DND-41 (cell line): ENCODE results near the gene HIGD1B.
"Not testable (repeated sequence)": the region's sequence is repeated elsewhere in the genome, so short reads cannot be mapped to it uniquely, and the experiment has no call there.

Experiments used
- ATAC-seq: fragments of 200-7000 bp; cut with Tn5 transposase; 3 replicates; pipeline ENCODE4 v1.9.1; 2021; ENCODE audit warnings: low read depth; ENCODE audit not compliant: insufficient read depth
- DNase-seq: peaks from one replicate; pipeline ENCODE4 v3.0.0-alpha.2; 2020
- H2AFZ ChIP-seq: 2 replicates; pipeline ENCODE4 v1.6.0; 2012; ENCODE audit warnings: low read depth, low read length
- H3K27ac ChIP-seq: 2 replicates; pipeline ENCODE4 v1.5.1; 2012; ENCODE audit warnings: low read length, inconsistent platforms
- H3K27me3 ChIP-seq: fragments of 200-600 bp; sonication (generic); 2 replicates; pipeline ENCODE4 v1.6.0; 2012; ENCODE audit warnings: low read length, mild to moderate bottlenecking, inconsistent platforms; ENCODE audit not compliant: insufficient read depth, poor library complexity
- H3K36me3 ChIP-seq: 2 replicates; pipeline ENCODE4 v1.5.1; 2012; ENCODE audit warnings: low read length, inconsistent platforms; ENCODE audit not compliant: insufficient read depth
- H3K4me1 ChIP-seq: 2 replicates; pipeline ENCODE4 v1.5.1; 2012; ENCODE audit warnings: mild to moderate bottlenecking, low read length; ENCODE audit not compliant: insufficient read depth
- H3K4me2 ChIP-seq: 2 replicates; pipeline ENCODE4 v1.6.0; 2012; ENCODE audit warnings: mild to moderate bottlenecking, moderate library complexity, low read length, inconsistent platforms; ENCODE audit not compliant: insufficient read depth
- H3K4me3 ChIP-seq, 2 experiments: fragments of 200-600 bp in 1 of 2; shearing (Covaris generic) in 1 of 2; 2 replicates each; pipeline ENCODE4 v1.5.1; 2012 to 2016; ENCODE audit warnings: inconsistent platforms in 2 of 2, low read length in 2 of 2, mild to moderate bottlenecking in 2 of 2, low read depth in 1 of 2, moderate library complexity in 1 of 2
- H3K79me2 ChIP-seq: 2 replicates; pipeline ENCODE4 v1.6.0; 2012; ENCODE audit warnings: low read length, inconsistent platforms; ENCODE audit not compliant: insufficient read depth
- H3K9ac ChIP-seq: 2 replicates; pipeline ENCODE4 v1.6.0; 2012; ENCODE audit warnings: low read depth, mild to moderate bottlenecking, inconsistent platforms, low read length, moderate library complexity
- H3K9me3 ChIP-seq: 2 replicates; pipeline ENCODE4 v1.5.1; 2012; ENCODE audit warnings: low read length, moderate library complexity, mild to moderate bottlenecking, inconsistent platforms; ENCODE audit not compliant: insufficient read depth, severe bottlenecking
- H4K20me1 ChIP-seq: 2 replicates; pipeline ENCODE4 v1.6.0; 2012; ENCODE audit warnings: low read length; ENCODE audit not compliant: insufficient read depth
- CTCF ChIP-seq: IDR thresholded peaks from 2 replicates; pipeline ENCODE4 v1.5.1; 2012; ENCODE audit warnings: borderline replicate concordance, low read length, moderate library complexity, mild to moderate bottlenecking; ENCODE audit not compliant: poor library complexity, severe bottlenecking; ENCODE audit errors: extremely low read depth
- EZH2 ChIP-seq: IDR thresholded peaks from 3 replicates; pipeline ENCODE4 v1.6.1; 2012; ENCODE audit warnings: borderline replicate concordance, low read depth, mild to moderate bottlenecking, moderate library complexity, low read length, inconsistent platforms; ENCODE audit not compliant: severe bottlenecking

Gene HIGD1B

DNA sequence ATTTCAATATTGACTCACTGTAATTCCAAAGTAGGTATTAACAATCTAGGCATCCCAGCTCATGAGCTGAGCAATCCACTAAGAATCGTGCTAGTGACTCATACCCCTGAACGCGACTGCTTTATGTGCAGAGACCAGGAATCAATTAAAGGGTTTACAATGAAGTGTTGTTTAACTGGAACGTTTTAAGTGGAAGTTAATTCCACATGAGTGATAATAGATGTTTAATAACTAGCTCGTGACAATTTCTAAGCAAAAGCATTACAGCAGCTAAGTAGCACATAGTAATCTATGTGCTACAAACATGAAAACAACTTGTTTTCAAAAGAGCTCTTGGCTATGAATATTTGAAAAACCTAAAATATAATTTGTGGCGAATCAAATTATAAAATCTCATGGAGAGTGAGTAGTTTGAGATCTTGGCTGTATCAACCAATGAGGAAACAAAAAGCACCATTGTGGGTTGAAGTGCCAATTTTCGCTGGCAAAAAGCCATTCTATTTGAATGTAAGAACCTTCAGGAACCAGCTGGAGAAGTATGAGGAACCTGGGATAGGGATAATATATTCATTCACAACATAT lies 27.0 kb upstream of the HIGD1B start:
- no peak for DNase-seq
- Histone ChIP-seq H3K4me2 (no peak overlapping the region), H4K20me1 (peaks cover 6% of the 10 kb centered on the region; the same call in 1 of the 2 replicates), H3K9me3 (no peaks in the 10 kb centered on the region), H3K79me2 (peaks cover 88% of the 10 kb centered on the region), H3K27me3 (no peaks in the 10 kb centered on the region), H3K4me1 (no peaks in the 10 kb centered on the region), H2AFZ (no peak overlapping the region), H3K36me3 (no peaks in the 10 kb centered on the region; the same call in 1 of the 2 replicates), H3K27ac (no peak overlapping the region), H3K4me3 (no peak overlapping the region), H3K9ac (no peak overlapping the region)
- no peak for ATAC-seq
- no peak for TF ChIP-seq EZH2
- no peak for TF ChIP-seq CTCF

- H3K79me2 ChIP-seq: peaks cover 91% of the 10 kb centered on the region
- peaks cover 15% of the 10 kb centered on the region for H3K27me3 ChIP-seq
- H2AFZ ChIP-seq, H3K9me3 ChIP-seq, H3K27ac ChIP-seq, ATAC-seq, H4K20me1 ChIP-seq, H3K36me3 ChIP-seq, DNase-seq, H3K9ac ChIP-seq, H3K4me3 ChIP-seq, H3K4me2 ChIP-seq: not testable (repeated sequence)
- peaks cover 22% of the 10 kb centered on the region for H3K4me1 ChIP-seq
These were observed 22.4 kb upstream of the HIGD1B start for GRCh38 chr17:44825236-44825635.

GRCh38 chr17:44826123-44826790 lies 21.4 kb upstream of the HIGD1B start:
- H3K9me3 ChIP-seq: no peaks in the 10 kb centered on the region
- peaks cover 21% of the 10 kb centered on the region for H3K27me3 ChIP-seq
- ATAC-seq (no peak), DNase-seq (no peak)
- H3K27ac ChIP-seq: no peak overlapping the region
- peaks cover 4% of the 10 kb centered on the region; the same call in 1 of the 2 replicates for H4K20me1 ChIP-seq
- H3K4me3 ChIP-seq: no peak overlapping the region
- no peak overlapping the region for H3K9ac ChIP-seq
- no peak overlapping the region for H2AFZ ChIP-seq
- H3K4me1 ChIP-seq: peaks cover 28% of the 10 kb centered on the region
- no peaks in the 10 kb centered on the region for H3K36me3 ChIP-seq
- TF ChIP-seq CTCF (no peak), EZH2 (no peak)
- no peak overlapping the region for H3K4me2 ChIP-seq
- H3K79me2 ChIP-seq: peaks cover 81% of the 10 kb centered on the region

DNA sequence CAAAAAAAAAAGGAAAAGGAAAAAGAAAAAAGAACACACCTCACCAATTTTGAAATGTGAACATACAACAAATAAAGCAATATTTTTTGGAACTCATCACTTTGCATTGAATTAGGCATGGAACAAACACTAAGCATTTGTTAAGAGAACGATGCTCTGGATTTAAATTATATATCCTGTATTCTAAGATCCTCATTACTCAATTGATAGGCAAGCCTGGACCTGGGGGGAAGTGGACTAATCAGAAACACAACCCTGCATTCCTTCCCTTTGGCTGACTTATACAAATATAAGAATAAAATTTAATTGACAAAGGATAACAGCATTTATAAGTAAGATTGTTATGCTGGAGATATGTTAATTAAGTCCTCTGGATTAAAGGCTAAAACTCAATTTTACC lies 19.8 kb upstream of the HIGD1B start:
- H3K36me3 ChIP-seq: no peaks in the 10 kb centered on the region
- H3K9ac ChIP-seq: peak overlapping the region; percentile 66
- ATAC-seq (no peak), DNase-seq (no peak)
- H3K27me3 ChIP-seq: peaks cover 21% of the 10 kb centered on the region
- H3K27ac ChIP-seq: no peak overlapping the region
- H2AFZ ChIP-seq: no peak overlapping the region
- H3K4me3 ChIP-seq: peak overlapping the region in 1 of 2 experiments; percentile 66; a peak in 1 of 4 replicates
- no peak for TF ChIP-seq CTCF
- H3K9me3 ChIP-seq: no peaks in the 10 kb centered on the region
- peak overlapping the region; percentile 77 for H3K4me2 ChIP-seq
- peaks cover 67% of the 10 kb centered on the region for H3K79me2 ChIP-seq
- peaks cover 4% of the 10 kb centered on the region; the same call in 1 of the 2 replicates for H4K20me1 ChIP-seq
- peaks cover 28% of the 10 kb centered on the region for H3K4me1 ChIP-seq
